ENCODE results near the gene DUOXA2. TPM values are rescaled to one million over a fixed set of nuclear protein-coding genes. Genes with fewer than 3 reads are reported as not detected.

Gene DUOXA2
- total RNA-seq, 4 donors from 2014 or later: 0.68 to 10.0 TPM; not detected in 2

- no peak overlapping the region for H3K4me3 ChIP-seq
- TF ChIP-seq POLR2A (IDR thresholded peaks at IDR 0.05) (no peak), CTCF (IDR thresholded peaks at IDR 0.05) (no peak), POLR2AphosphoS5 (IDR thresholded peaks at IDR 0.05) (no peak), EP300 (IDR thresholded peaks at IDR 0.05; ENCODE audit: low read depth) (no peak)
- peaks cover 0 to 14% (median 8%) of the 10 kb centered on the region in 4 donors for H3K4me1 ChIP-seq
- H3K27ac ChIP-seq: no peak overlapping the region
- H3K27me3 ChIP-seq: peaks cover 45% of the 10 kb centered on the region
- WGBS, 2 donors (ENCODE audit: low coverage in 1 of 2): 36% methylated on average over 10 of the region's 10 CpGs; no CpG with 5 or more reads in 1 of the 2 donors
- H3K9me3 ChIP-seq: no peaks in the 10 kb centered on the region
- intact Hi-C loops (cut with DNase I; ENCODE audit: low total_unique reads): no loop called here
- in situ Hi-C loops (cut with MboI; ENCODE audit: low pct_ligation_motif_present in 1 of 4, low pct_unique_long_range_greater_than_20kb in 1 of 4, low sequenced_read_pairs in 3 of 4): no loop called here
- no peak for DNase-seq
- no peaks in the 10 kb centered on the region for H3K36me3 ChIP-seq
These were observed 22.2 kb downstream of the DUOXA2 start for GRCh38 chr15:45136378-45136764.

DNA sequence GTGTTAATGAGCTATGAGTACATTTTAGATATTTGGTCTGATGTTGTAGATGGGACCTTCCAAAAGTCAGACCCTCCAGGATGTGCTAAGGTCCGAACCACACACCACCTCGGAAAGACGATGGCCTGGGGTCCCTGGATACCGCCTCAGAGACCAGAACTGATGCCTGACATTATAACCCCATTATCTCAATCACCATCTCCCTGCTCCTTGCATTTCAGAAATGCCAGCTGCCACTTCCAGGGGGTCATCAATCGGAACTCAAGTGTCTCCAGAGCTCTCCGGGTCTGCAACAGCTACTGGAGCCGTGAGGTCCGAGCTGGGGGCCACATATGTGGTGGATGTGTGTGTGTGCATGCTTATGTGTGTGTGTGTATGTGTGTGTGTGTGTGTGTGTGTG is 23.6 kb downstream of the DUOXA2 start:
- Histone ChIP-seq H3K27ac (no peak overlapping the region), H3K36me3 (no peaks in the 10 kb centered on the region), H3K27me3 (peaks cover 45% of the 10 kb centered on the region), H3K9me3 (no peaks in the 10 kb centered on the region), H3K4me3 (no peak overlapping the region), H3K4me1 (peaks cover 0 to 14% (median 8%) of the 10 kb centered on the region in 4 donors)
- 74% methylated on average over 8 of the region's 8 CpGs; no CpG with 5 or more reads in 1 of the 2 donors for WGBS, 2 donors (ENCODE audit: low coverage in 1 of 2)
- in situ Hi-C loops (cut with MboI; ENCODE audit: low pct_ligation_motif_present in 1 of 4, low pct_unique_long_range_greater_than_20kb in 1 of 4, low sequenced_read_pairs in 3 of 4): no loop called here
- no peak for TF ChIP-seq POLR2AphosphoS5 (IDR thresholded peaks at IDR 0.05)
- no peak for TF ChIP-seq CTCF (IDR thresholded peaks at IDR 0.05)
- no peak for TF ChIP-seq EP300 (IDR thresholded peaks at IDR 0.05; ENCODE audit: low read depth)
- no peak for TF ChIP-seq POLR2A (IDR thresholded peaks at IDR 0.05)
- DNase-seq: no peak
- intact Hi-C loops (cut with DNase I; ENCODE audit: low total_unique reads): no loop called here

DNA sequence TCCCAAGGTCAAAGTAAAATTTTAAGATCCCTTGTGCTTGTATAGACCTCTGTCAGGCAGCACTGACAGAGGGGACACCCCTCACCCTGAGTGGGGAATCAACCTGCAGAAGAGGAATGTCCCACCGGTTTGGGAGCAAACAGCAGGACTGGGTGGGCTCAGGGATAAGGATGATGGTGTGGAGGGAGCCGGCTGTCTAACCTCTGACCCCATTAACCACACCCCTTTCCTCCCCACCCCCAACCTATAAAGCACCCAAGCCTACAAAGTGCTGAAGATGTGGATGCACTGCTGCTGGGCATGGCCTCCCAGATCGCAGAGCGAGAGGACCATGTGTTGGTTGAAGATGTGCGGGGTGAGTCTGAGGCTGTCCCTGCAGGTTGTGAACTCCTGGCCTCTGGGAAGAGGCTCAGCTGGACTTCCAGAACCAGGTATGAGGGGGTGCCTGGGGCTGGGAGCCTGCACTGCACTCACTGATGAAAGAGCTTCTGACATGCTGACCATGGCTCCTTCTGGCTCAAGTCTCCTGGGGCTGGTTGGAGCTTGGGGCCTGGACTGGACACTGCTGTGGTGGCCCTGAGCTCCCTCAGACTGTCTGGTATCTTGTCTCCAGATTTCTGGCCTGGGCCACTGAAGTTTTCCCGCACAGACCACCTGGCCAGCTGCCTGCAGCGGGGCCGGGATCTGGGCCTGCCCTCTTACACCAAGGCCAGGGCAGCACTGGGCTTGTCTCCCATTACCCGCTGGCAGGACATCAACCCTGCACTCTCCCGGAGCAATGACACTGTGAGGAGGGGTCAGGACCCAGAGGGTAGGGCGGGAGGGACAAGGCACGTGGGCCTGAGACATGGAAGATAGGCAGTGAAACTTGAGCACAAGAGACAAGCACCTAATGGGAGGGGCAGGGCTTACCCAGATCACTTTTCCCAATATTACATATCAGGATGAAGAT is 25.0 kb downstream of the DUOXA2 start:
- Histone ChIP-seq H3K4me3 (no peak overlapping the region), H3K27me3 (peaks cover 33% of the 10 kb centered on the region), H3K27ac (no peak overlapping the region), H3K36me3 (no peaks in the 10 kb centered on the region), H3K4me1 (peaks cover 0 to 14% (median 8%) of the 10 kb centered on the region in 4 donors), H3K9me3 (no peaks in the 10 kb centered on the region)
- no peak for TF ChIP-seq CTCF (IDR thresholded peaks at IDR 0.05)
- no peak for TF ChIP-seq EP300 (IDR thresholded peaks at IDR 0.05; ENCODE audit: low read depth)
- no peak for TF ChIP-seq POLR2AphosphoS5 (IDR thresholded peaks at IDR 0.05)
- no peak for TF ChIP-seq POLR2A (IDR thresholded peaks at IDR 0.05)
- 80 to 82% methylated on average over 1 to 12 of the region's 12 CpGs for WGBS, 2 donors (ENCODE audit: low coverage in 1 of 2)
- intact Hi-C loops (cut with DNase I; ENCODE audit: low total_unique reads): no loop called here
- DNase-seq: no peak
- in situ Hi-C loops (cut with MboI; ENCODE audit: low pct_ligation_motif_present in 1 of 4, low pct_unique_long_range_greater_than_20kb in 1 of 4, low sequenced_read_pairs in 3 of 4): no loop called here

DNA sequence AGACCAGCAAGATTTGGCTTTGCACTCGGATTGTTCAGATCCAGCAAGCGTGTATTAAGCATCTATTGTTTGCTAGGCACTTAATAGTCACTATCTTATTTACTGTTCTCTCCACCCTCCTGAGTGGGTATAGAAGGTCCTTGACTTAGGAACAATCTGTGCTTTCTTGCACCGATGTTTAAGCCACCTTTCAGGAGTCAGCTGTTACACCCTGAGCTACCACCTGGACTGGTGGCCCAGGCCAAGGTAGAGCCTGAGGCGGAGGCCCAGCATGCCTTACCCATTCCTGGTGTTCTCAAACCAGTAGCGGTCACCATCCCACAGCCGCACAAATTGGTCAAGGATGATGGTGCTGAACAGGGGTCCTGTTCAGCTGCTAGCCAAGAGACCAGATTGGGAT is 25.6 kb downstream of the DUOXA2 start:
- H3K27ac ChIP-seq: no peak overlapping the region
- H3K4me3 ChIP-seq: no peak overlapping the region
- no peaks in the 10 kb centered on the region for H3K36me3 ChIP-seq
- in situ Hi-C loops (cut with MboI; ENCODE audit: low pct_ligation_motif_present in 1 of 4, low pct_unique_long_range_greater_than_20kb in 1 of 4, low sequenced_read_pairs in 3 of 4): no loop called here
- no peak for DNase-seq
- TF ChIP-seq POLR2AphosphoS5 (IDR thresholded peaks at IDR 0.05) (no peak), EP300 (IDR thresholded peaks at IDR 0.05; ENCODE audit: low read depth) (no peak), POLR2A (IDR thresholded peaks at IDR 0.05) (no peak)
- intact Hi-C loops (cut with DNase I; ENCODE audit: low total_unique reads): no loop called here
- peaks cover 26% of the 10 kb centered on the region for H3K27me3 ChIP-seq
- H3K9me3 ChIP-seq: no peaks in the 10 kb centered on the region
- WGBS, 2 donors (ENCODE audit: low coverage in 1 of 2): 96 to 100% methylated on average over 2 to 6 of the region's 6 CpGs
- peaks cover 0 to 14% (median 7%) of the 10 kb centered on the region in 4 donors for H3K4me1 ChIP-seq
